BE2C (cell line): ENCODE data around the gene CTSH.
"Not testable (repeated sequence)": the region's sequence is repeated elsewhere in the genome, so short reads cannot be mapped to it uniquely, and the experiment has no call there.

Source experiments
- DNase-seq: peaks from one replicate; pipeline ENCODE4 v3.0.0-alpha.2; 2020
- H3K27me3 ChIP-seq: fragments of 250-450 bp; sonication (Bioruptor Pico); 2 replicates; pipeline ENCODE4 v1.5.1; 2020; ENCODE audit warnings: mild to moderate bottlenecking
- H3K36me3 ChIP-seq: fragments of 250-450 bp; sonication (Bioruptor Pico); 2 replicates; pipeline ENCODE4 v1.5.1; 2020; ENCODE audit warnings: mild to moderate bottlenecking
- H3K4me1 ChIP-seq: fragments of 250-450 bp; sonication (Bioruptor Pico); 2 replicates; pipeline ENCODE4 v1.5.1; 2020
- H3K4me3 ChIP-seq: 2 replicates; pipeline ENCODE4 v1.5.1; 2011; ENCODE audit warnings: low read depth, low read length
- H3K9me3 ChIP-seq: fragments of 250-450 bp; sonication (Bioruptor Pico); 2 replicates; pipeline ENCODE4 v1.5.1; 2020
- TF ChIP-seq, protein P1 (sequence below): IDR thresholded peaks from 2 replicates; pipeline ENCODE4 v1.5.1; 2012; ENCODE audit warnings: mild to moderate bottlenecking, low read depth, low read length

Gene CTSH

DNA sequence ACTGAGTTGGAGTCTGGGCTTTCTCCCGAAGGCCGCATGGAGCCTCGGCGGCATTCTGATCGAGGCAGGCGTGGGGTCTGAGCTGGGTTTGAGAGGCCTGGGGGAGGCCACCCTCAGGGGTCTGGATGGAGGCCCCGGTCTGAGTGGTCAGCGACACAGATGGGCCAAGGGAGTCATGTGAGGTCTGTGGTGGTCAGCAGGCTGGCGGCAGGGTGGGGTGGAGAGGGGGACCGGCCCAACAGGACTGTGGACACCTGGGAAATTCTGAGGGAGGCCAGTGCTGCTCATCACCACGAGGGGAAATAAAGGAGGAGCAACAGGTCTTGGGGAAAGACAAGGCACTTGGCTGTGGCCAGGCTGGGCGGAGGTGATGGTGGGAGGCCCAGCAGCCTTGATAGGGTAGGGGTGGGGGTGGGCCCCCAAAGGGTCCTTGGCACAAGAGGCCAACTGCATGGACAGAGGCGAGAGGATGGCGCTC lies 16.2 kb downstream of the CTSH start:
- peaks cover 11% of the 10 kb centered on the region; the same call in 1 of the 2 replicates for H3K36me3 ChIP-seq
- H3K4me3 ChIP-seq = no peak overlapping the region
- no peaks in the 10 kb centered on the region for H3K9me3 ChIP-seq
- H3K4me1 ChIP-seq = peaks cover 19% of the 10 kb centered on the region
- DNase-seq = no peak
- H3K27me3 ChIP-seq = no peaks in the 10 kb centered on the region
- TF ChIP-seq, protein P1, sequence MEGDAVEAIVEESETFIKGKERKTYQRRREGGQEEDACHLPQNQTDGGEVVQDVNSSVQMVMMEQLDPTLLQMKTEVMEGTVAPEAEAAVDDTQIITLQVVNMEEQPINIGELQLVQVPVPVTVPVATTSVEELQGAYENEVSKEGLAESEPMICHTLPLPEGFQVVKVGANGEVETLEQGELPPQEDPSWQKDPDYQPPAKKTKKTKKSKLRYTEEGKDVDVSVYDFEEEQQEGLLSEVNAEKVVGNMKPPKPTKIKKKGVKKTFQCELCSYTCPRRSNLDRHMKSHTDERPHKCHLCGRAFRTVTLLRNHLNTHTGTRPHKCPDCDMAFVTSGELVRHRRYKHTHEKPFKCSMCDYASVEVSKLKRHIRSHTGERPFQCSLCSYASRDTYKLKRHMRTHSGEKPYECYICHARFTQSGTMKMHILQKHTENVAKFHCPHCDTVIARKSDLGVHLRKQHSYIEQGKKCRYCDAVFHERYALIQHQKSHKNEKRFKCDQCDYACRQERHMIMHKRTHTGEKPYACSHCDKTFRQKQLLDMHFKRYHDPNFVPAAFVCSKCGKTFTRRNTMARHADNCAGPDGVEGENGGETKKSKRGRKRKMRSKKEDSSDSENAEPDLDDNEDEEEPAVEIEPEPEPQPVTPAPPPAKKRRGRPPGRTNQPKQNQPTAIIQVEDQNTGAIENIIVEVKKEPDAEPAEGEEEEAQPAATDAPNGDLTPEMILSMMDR = no peak

DNA sequence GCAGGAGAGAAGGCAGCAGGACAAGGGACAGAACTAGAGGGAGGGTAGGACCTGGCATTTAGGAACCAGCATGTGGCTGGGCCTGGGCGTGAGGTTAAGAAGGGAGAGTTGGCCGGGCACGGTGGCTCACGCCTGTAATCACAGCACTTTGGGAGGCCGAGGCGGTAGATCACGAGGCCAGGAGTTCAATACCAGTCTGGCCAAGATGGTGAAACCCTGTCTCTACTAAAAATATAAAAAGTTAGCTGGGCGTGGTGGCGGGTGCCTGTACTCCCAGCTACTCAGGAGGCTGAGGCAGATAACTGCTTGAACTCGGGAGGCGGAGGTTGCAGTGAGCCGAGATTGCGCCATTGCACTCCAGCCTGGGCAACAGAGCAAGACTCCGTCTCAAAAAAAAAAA lies 16.7 kb downstream of the CTSH start:
- not testable (repeated sequence) for H3K9me3 ChIP-seq, H3K4me3 ChIP-seq, DNase-seq, H3K27me3 ChIP-seq
- Histone ChIP-seq H3K4me1 (peaks cover 19% of the 10 kb centered on the region), H3K36me3 (peaks cover 11% of the 10 kb centered on the region; the same call in 1 of the 2 replicates)

DNA sequence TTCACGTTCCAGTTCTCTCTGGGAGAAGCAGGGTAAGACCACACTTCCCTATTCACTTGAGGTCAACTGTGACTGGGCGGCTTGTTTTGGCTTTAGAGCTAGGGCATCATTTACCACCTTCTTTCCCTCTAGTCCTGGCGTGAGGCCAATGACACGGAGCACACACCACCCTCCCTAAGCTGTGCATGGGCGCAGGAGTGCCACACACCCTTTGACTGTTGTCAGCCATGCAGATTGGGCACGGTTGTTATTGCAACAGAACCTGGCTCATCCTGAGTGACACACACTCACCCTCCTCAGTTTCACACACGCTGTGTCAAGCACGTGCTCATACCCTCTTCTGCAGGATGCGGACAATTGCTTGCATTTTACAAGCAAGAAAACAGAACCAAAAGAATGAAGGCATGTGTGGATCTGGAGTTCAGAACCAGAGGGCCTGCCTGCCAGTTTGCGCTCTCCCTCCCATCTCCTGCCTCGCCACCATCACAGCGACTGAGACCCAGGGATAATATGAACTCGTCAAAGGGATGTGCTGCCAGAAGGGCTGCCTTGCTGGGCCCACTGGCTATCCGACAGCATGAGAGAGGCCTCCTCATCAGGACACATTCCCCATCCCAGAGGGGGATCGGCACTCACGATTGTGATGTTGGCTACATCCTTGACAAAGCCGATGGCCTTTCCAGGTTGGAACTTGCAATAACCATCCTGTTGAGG lies 17.6 kb downstream of the CTSH start:
- no peaks in the 10 kb centered on the region for H3K9me3 ChIP-seq
- no peak for DNase-seq
- peaks cover 17% of the 10 kb centered on the region for H3K36me3 ChIP-seq
- no peaks in the 10 kb centered on the region for H3K27me3 ChIP-seq
- TF ChIP-seq, protein P1 = no peak
- H3K4me1 ChIP-seq = peaks cover 18% of the 10 kb centered on the region
- no peak overlapping the region for H3K4me3 ChIP-seq

DNA sequence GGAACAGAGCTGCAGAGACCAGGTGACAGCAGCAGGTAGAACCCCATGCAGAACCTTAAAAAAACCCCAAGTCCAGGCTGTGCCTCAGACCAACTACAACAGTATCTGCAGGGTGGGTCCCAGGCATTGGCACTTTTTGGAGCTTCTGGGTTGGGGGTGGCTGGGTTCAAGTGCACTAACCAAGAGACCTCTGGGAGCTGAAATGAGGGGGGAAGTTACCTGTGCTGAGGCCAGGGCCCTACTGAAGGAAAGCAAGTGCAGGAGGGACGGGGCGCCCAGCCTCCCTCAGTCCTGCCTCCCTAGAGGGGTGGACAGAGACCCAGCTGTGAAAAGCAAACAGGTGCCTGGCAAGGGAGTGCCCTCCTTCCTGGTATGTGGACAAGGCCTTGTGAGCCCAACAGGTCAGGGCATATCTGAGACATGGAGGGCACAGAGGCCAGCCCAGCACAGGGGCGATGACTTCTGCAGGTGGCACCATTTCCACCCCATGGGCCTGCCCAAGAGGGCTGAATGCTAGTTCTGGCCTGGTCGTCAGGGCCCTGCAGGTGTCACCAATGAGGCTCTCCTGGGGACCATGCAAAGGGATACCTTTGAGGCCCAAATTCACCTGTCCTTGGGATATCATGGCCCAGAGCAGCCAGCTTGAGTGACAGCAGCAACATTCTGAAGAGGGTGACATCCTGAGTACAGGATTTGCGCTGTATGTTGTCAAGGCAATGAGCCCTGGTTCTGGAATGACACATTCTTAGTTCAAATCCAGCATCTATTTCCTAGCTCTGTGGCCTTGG lies 18.7 kb downstream of the CTSH start:
- peaks cover 7% of the 10 kb centered on the region for H3K4me1 ChIP-seq
- TF ChIP-seq, protein P1 = no peak
- no peak for DNase-seq
- H3K4me3 ChIP-seq = no peak overlapping the region
- no peaks in the 10 kb centered on the region for H3K9me3 ChIP-seq
- no peaks in the 10 kb centered on the region for H3K27me3 ChIP-seq
- H3K36me3 ChIP-seq = peaks cover 28% of the 10 kb centered on the region

DNA sequence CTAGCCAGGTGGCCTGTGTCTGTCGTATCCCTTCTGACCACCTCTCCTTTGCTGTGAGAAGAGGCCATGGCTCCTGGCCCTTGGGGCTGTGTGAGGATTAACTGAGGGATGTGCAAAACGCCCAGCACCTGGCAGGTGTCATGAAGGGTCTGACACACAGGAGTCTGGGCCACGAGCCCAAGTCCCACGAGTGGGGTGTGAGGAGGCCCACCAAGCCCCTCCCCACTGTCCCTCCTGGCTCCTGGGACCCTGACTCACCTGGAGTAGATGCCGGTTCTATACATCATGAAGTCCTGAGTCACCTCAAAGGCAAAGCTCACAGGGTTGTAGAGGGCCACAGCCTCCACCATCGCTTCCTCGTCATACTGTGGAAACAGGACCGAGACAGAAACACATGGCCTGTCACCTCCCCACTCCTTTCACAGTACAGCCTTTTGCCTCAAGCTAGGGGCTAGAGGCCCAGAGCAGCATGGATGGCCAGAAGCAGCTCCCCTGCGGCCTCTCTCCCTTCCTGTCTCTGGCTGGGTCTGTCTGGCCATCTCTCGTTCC lies 19.7 kb downstream of the CTSH start:
- no peak for DNase-seq
- TF ChIP-seq, protein P1 = no peak
- H3K9me3 ChIP-seq = no peaks in the 10 kb centered on the region
- H3K36me3 ChIP-seq = peaks cover 28% of the 10 kb centered on the region
- H3K4me1 ChIP-seq = no peaks in the 10 kb centered on the region
- H3K4me3 ChIP-seq = no peak overlapping the region
- no peaks in the 10 kb centered on the region for H3K27me3 ChIP-seq

DNA sequence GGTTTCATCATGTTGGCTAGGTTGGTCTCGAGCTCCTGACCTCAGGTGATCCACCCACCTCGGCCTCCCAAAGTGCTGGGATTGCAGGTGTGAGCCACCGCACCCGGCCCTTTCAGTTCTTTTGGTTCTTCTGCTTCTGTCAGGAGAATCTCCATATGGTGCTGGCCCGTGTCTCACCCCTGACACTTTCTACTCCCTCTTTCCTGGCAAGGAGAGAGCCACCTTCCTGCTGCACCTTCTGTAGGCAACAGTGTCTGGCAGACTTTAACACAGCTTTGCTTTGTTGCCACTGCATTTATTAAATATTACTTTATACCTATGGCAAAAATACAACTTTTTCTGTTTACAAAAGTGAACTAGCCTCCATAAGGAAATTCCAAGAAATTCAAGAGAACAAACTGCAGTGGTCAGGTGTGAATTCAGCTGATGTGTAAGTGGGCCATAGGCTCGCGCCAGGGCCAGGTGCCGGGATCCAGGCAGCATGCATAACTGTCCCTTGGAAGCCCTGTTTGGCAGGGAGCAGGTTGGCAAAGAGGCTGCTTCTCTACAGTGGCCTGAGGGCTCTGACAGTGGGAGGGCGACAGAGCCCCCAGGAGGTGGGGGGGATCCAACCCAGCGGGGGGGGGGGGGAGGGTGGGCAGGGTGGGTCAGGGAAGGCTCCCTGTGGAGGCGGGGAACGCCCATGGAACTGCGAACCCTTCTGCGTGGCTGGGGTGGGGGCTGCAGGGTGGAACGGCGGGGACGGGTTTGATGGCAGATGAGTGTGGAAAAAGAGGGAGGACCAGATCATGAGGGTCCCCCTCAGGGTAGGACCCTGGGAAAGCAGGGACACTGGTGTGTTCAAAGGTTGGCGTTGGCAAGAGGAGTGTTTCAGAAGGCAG lies 21.1 kb downstream of the CTSH start:
- DNase-seq = no peak
- H3K27me3 ChIP-seq = no peaks in the 10 kb centered on the region
- no peaks in the 10 kb centered on the region for H3K4me1 ChIP-seq
- H3K9me3 ChIP-seq = no peaks in the 10 kb centered on the region
- H3K4me3 ChIP-seq = no peak overlapping the region
- TF ChIP-seq, protein P1 = no peak
- H3K36me3 ChIP-seq = peaks cover 35% of the 10 kb centered on the region
